ENCODE data around the gene ZNF550. TPM values are rescaled to one million over a fixed set of nuclear protein-coding genes. Genes with fewer than 3 reads are reported as not detected.
"Not testable (repeated sequence)": the region's sequence is repeated elsewhere in the genome, so short reads cannot be mapped to it uniquely, and the experiment has no call there.

ZNF550 gene
- total RNA-seq, 2 donors from 2014 or later: 4.0 to 5.1 TPM

GRCh38 chr19:57499332-57499679 is 60.4 kb downstream of the ZNF550 start:
- H3K9me3 ChIP-seq; H3K36me3 ChIP-seq; H3K27me3 ChIP-seq; DNase-seq; H3K4me1 ChIP-seq; H3K27ac ChIP-seq; H3K4me3 ChIP-seq; intact Hi-C loops (cut with DNase I); H3K9ac ChIP-seq (ENCODE audit: low read depth in 2 of 2, low read length in 2 of 2): not testable (repeated sequence)

GRCh38 chr19:57488299-57488644 is 71.4 kb downstream of the ZNF550 start:
- H3K9ac ChIP-seq (ENCODE audit: low read depth in 2 of 2, low read length in 2 of 2); H3K36me3 ChIP-seq; H3K27me3 ChIP-seq; H3K4me1 ChIP-seq; intact Hi-C loops (cut with DNase I); DNase-seq; H3K27ac ChIP-seq; H3K4me3 ChIP-seq; H3K9me3 ChIP-seq: not testable (repeated sequence)

DNA sequence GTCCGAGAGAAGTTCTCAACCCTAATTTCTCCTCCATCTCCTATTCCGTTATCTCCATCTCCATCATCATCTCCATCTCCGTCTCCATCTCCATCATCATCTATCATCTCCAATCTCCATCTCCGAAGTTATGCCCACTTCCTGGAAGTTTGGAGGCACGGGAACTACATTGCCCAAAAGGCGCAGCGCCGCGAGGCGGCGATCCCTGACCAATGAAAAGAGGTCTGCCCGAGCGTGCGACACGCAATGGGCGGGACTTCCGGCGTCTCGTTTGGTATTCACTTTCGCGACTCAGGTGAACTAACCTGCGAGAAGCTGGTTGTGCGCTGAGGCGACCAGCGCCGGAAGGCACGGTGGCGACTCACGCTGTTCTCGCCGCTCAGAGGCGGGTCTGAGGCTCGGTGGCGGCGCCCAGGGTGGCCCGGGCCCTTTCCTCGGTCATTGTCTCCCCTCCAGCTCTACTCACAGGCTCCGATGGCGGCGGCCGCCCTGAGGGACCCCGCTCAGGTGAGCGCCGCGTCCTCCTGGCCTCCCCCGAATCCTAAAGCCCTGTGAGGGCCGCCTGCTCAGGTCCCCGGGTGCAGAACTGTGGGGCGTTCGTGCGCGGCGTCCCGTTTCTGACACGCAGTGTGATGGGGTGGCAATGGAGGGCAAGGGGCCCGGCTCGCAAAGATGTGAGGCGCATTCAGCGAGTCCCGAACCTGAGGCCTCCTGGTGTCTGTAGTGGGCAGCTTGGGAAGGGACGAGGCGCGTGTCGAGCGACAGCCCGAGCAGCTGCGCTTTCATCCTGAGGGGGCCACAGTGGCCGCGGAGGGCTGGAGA is 72.0 kb downstream of the ZNF550 start, which contains the start of gene ZNF419:
Gene ZNF419 (plus strand): TSS at position 274 of the 822 bp plus-strand sequence. CDS start 201 bp downstream, at position 475.
- intact Hi-C loops (cut with DNase I): not testable (repeated sequence)

More for the DNA sequence above, 72.0 kb downstream of the ZNF550 start, which contains the start of gene ZNF419:
- H3K27me3 ChIP-seq, H3K36me3 ChIP-seq, H3K4me1 ChIP-seq, H3K9me3 ChIP-seq: not testable (repeated sequence)
- Histone ChIP-seq H3K27ac (peak within 1 kb of the TSS; percentile 40), H3K9ac (ENCODE audit: low read depth in 2 of 2, low read length in 2 of 2) (peak within 1 kb of the TSS; percentile 59 to 77), H3K4me3 (peak within 1 kb of the TSS; percentile 98)
- DNase-seq: peak; percentile 96

Other genes starting within 250 kb of the ZNF550 start
- gene ZNF543, start 239.4 kb downstream of the ZNF550 start, total RNA-seq: 1 to 10 TPM; 3.2 to 3.7 TPM
- gene ZNF304, start 208.6 kb downstream of the ZNF550 start, total RNA-seq: 1 to 10 TPM; 3.6 TPM
- gene TRAPPC2B, start 196.3 kb downstream of the ZNF550 start, total RNA-seq: 1 to 10 TPM; 3.8 to 4.6 TPM
- 1 to 10 TPM; 1.2 to 2.3 TPM for gene ZNF547, start 196.3 kb downstream of the ZNF550 start, total RNA-seq
- gene ZNF548, start 170.0 kb downstream of the ZNF550 start, total RNA-seq: 1 to 10 TPM; 6.5 to 7.6 TPM
- gene ZNF17, start 148.7 kb downstream of the ZNF550 start, total RNA-seq: 1 to 10 TPM; 6.2 to 6.9 TPM
- 1 to 10 TPM; 9.2 to 9.3 TPM for gene ZNF749, start 124.5 kb downstream of the ZNF550 start, total RNA-seq
- under 1 TPM; 0.21 to 0.25 TPM for gene VN1R1, start 102.7 kb downstream of the ZNF550 start, total RNA-seq
- gene ZNF772, start 82.3 kb downstream of the ZNF550 start, total RNA-seq: 1 to 10 TPM; 3.5 to 5.3 TPM
- gene ZNF419, start 72.1 kb downstream of the ZNF550 start, total RNA-seq: 1 to 10 TPM; 3.6 to 4.4 TPM
- 1 to 10 TPM; 4.7 to 5.3 TPM for gene ZNF773, start 59.9 kb downstream of the ZNF550 start, total RNA-seq
- 1 to 10 TPM; 2.6 to 2.8 TPM for gene ZNF549, start 32.5 kb downstream of the ZNF550 start, total RNA-seq
- gene ZNF416, start 19.0 kb upstream of the ZNF550 start, total RNA-seq: 1 to 10 TPM; 2.2 to 3.5 TPM
- gene ZIK1, start 24.3 kb upstream of the ZNF550 start, total RNA-seq: 1 to 10 TPM; 1.3 to 1.8 TPM
- gene ZNF530, start 40.0 kb upstream of the ZNF550 start, total RNA-seq: 1 to 10 TPM; 1.2 to 4.1 TPM
- gene ZNF134, start 54.4 kb upstream of the ZNF550 start, total RNA-seq: 1 to 10 TPM; 5.8 to 7.7 TPM
- gene ZNF211, start 73.3 kb upstream of the ZNF550 start, total RNA-seq: 1 to 10 TPM; 6.0 to 6.1 TPM
- not detected for gene ZSCAN4, start 109.1 kb upstream of the ZNF550 start, total RNA-seq
- 1 to 10 TPM; 4.7 to 5.9 TPM for gene ZNF551, start 122.1 kb upstream of the ZNF550 start, total RNA-seq
- gene ZNF154, start 149.3 kb upstream of the ZNF550 start, total RNA-seq: 1 to 10 TPM in 1 of 2 donors, under 1 TPM in 1; 0.67 to 2.0 TPM
- gene ZNF671, start 167.8 kb upstream of the ZNF550 start, total RNA-seq: 1 to 10 TPM; 2.9 TPM
- 10 to 100 TPM; 13.5 to 14.5 TPM for gene ZNF776, start 187.0 kb upstream of the ZNF550 start, total RNA-seq
- gene ZNF586, start 209.8 kb upstream of the ZNF550 start, total RNA-seq: 10 to 100 TPM; 13.1 to 17.6 TPM

Measured in colonic mucosa (tissue), 4 donors.